OCI-LY7 (cell line): ENCODE measurements around the gene DSCAM.

Experiments
- CTCF ChIP-seq: fragments of 200-600 bp; sonication (generic); conservative IDR thresholded peaks from 2 replicates; pipeline ENCODE4 v1.5.1; 2014; ENCODE audit warnings: mild to moderate bottlenecking, antibody characterized with exemption, low read length, moderate library complexity, mixed read lengths
- EZH2phosphoT487 ChIP-seq: fragments of 200-600 bp; sonication (generic); IDR thresholded peaks from 2 replicates; pipeline ENCODE4 v1.6.1; 2018; ENCODE audit warnings: low read depth, borderline replicate concordance, mild to moderate bottlenecking, mixed run types, antibody characterized with exemption, low read length, moderate library complexity, mixed read lengths

- TF ChIP-seq CTCF (no peak), EZH2phosphoT487 (no peak)
Observed at GRCh38 chr21:40095477-40095876, 751.5 kb downstream of the DSCAM start.
